22Rv1 (cell line): ENCODE data around the gene PRSS33.

Experiments used
- ZFX ChIP-seq: fragments of 450-650 bp; IDR thresholded peaks from 2 replicates; pipeline ENCODE4 v1.6.1; 2017; ENCODE audit warnings: antibody characterized with exemption, borderline replicate concordance
- TF ChIP-seq, protein P1 (sequence below): fragments of 450-650 bp; IDR thresholded peaks from 2 replicates; pipeline ENCODE4 v1.5.1; 2017; ENCODE audit warnings: mild to moderate bottlenecking

DNA sequence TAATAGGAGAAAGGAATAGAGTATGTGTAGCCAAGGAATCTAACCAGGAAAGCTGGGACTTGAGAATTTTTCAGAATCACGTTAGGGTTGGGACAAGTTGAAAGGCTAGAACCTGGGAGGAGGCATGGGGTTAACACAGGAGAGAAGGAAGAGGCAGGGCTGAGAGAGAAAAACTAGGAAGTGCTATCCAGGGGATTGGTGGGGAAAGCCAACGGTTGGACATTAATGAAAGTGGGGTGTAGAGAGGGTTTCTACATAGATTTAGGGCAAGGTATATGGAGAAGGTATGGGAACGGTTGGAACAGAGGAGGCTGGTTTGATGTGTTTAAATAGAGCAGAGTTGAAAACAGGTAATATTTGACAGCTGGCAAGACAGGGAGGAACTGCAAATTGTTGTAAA, 32.2 kb downstream of the PRSS33 start:
- TF ChIP-seq, protein P1, sequence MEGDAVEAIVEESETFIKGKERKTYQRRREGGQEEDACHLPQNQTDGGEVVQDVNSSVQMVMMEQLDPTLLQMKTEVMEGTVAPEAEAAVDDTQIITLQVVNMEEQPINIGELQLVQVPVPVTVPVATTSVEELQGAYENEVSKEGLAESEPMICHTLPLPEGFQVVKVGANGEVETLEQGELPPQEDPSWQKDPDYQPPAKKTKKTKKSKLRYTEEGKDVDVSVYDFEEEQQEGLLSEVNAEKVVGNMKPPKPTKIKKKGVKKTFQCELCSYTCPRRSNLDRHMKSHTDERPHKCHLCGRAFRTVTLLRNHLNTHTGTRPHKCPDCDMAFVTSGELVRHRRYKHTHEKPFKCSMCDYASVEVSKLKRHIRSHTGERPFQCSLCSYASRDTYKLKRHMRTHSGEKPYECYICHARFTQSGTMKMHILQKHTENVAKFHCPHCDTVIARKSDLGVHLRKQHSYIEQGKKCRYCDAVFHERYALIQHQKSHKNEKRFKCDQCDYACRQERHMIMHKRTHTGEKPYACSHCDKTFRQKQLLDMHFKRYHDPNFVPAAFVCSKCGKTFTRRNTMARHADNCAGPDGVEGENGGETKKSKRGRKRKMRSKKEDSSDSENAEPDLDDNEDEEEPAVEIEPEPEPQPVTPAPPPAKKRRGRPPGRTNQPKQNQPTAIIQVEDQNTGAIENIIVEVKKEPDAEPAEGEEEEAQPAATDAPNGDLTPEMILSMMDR = no peak
- TF ChIP-seq ZFX = no peak
